Stimulated activated CD4-positive, alpha-beta T cell treated with anti-CD3 and anti-CD28 coated beads, Interleukin-12 subunit alpha, Interleukin-12 subunit beta, amount 100 ng/mL, for 24 hours (primary cell): Measurements from ENCODE around the gene EXOC3L1.
A peak's percentile ranks its signal among the peaks of the same experiment; 100 is the strongest.

Experiments
- DNase-seq, 2 experiments: peaks; one replicate each; pipeline ENCODE4 v3.0.0-alpha.2; 2020; ENCODE audit warnings: low read depth in 2 of 2

Gene EXOC3L1

GRCh38 chr16:67163164-67163998, 26.6 kb downstream of the EXOC3L1 start:
- DNase-seq = no peak

- no peak for DNase-seq
Measured at GRCh38 chr16:67162506-67163163, 27.3 kb downstream of the EXOC3L1 start.

- no peak for DNase-seq
Measured at GRCh38 chr16:67161595-67162058, 28.3 kb downstream of the EXOC3L1 start.

GRCh38 chr16:67158637-67159600, 31.0 kb downstream of the EXOC3L1 start:
- peak in 1 of 2 experiments; percentile 78 for DNase-seq

- DNase-seq = no peak
Measured at GRCh38 chr16:67157892-67158635, 31.9 kb downstream of the EXOC3L1 start.

- DNase-seq = no peak
Measured at GRCh38 chr16:67157106-67157748, 32.7 kb downstream of the EXOC3L1 start.

- DNase-seq = no peak
Measured at GRCh38 chr16:67156143-67156844, 33.6 kb downstream of the EXOC3L1 start.

- DNase-seq = peak; percentile 62 to 74
Measured at GRCh38 chr16:67155295-67156142, 34.4 kb downstream of the EXOC3L1 start.

- no peak for DNase-seq
Measured at GRCh38 chr16:67154578-67155294, 35.2 kb downstream of the EXOC3L1 start.

- no peak for DNase-seq
Measured at GRCh38 chr16:67151431-67152097, 38.4 kb downstream of the EXOC3L1 start.

GRCh38 chr16:67150833-67151396, 39.0 kb downstream of the EXOC3L1 start, which contains the start of gene B3GNT9:
Gene B3GNT9 (minus strand): TSS chr16:67150998. CDS start chr16:67150485, 513 bp downstream.
- peak in 1 of 2 experiments; percentile 33 for DNase-seq

- DNase-seq = peak in 1 of 2 experiments; percentile 32
Measured at GRCh38 chr16:67150047-67150832, 39.7 kb downstream of the EXOC3L1 start.

GRCh38 chr16:67149276-67150046, 40.5 kb downstream of the EXOC3L1 start:
- no peak for DNase-seq

- DNase-seq = no peak
Measured at GRCh38 chr16:67148656-67149275, 41.2 kb downstream of the EXOC3L1 start.

- DNase-seq = no peak
Measured at GRCh38 chr16:67148221-67148620, 41.7 kb downstream of the EXOC3L1 start.
